GM19238 (cell line): ENCODE measurements around the gene CCDC149.

ENCODE experiments used
- DNase-seq: peaks from one replicate; pipeline ENCODE4 v3.0.0; 2011; ENCODE audit warnings: low spot score; ENCODE audit not compliant: insufficient read length

Gene CCDC149

DNA sequence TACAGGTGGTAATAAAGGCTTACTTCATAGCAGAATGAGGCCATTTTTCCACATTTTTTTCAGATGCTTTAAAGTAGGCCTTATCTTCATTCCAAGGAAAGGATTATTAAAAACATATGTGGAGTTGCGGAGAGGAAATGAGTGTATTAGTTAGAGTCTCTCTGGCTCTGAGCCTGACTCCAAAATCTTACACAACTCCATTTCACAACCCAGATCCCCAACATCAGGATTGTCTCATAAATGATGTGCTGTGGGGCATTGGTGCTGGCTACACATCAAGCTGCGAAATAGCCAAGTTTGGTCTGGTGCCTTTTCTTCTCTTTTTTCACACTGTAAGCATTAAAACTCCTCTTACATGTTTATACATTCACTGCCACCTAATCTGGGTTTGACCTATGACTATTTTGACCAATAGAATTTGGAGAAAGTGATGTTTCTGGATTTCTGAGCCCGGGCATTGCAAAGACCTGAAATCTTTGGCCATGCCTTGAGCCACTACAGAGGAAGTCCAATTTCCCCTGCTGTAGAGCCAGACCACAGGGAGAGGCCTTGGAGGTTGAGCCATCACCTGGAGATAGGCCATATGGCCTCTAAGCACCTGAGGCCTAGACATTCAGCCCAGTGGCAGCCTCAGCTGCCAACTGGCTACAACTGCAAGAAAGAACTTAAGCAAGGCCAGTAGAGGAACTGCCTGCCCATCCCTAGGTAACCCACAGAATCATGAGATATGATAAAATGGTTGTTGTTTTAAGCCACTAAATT lies 134.2 kb downstream of the CCDC149 start:
- no peak for DNase-seq

- DNase-seq = no peak
Measured at GRCh38 chr4:24777536-24778463, 135.0 kb downstream of the CCDC149 start.

- DNase-seq = no peak
Measured at GRCh38 chr4:24775750-24776149, 137.1 kb downstream of the CCDC149 start.

GRCh38 chr4:24775032-24775605 lies 137.7 kb downstream of the CCDC149 start:
- DNase-seq = no peak

- DNase-seq = no peak
Measured at GRCh38 chr4:24774452-24774851, 138.4 kb downstream of the CCDC149 start.

DNA sequence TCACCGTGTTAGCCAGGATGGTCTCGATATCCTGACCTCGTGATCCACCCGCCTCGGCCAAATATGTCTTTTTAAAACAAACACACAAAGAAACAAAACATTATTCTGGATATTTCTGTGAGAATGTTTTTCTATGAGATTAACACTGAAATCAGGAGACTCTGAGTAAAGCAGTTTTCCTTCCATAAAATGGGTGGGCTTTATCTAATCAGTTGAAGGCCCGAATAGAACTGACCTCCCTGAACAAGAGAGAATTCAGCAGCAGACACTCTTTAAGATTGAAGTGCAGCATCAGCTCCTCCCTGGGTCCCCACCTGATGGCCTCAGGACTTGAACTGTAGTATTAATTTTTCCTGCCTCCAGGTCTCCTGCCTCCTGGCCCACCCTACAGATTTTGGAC lies 139.9 kb downstream of the CCDC149 start:
- DNase-seq = no peak

GRCh38 chr4:24772061-24772705 lies 140.7 kb downstream of the CCDC149 start:
- no peak for DNase-seq

GRCh38 chr4:24771241-24771640 lies 141.6 kb downstream of the CCDC149 start:
- DNase-seq = no peak

DNA sequence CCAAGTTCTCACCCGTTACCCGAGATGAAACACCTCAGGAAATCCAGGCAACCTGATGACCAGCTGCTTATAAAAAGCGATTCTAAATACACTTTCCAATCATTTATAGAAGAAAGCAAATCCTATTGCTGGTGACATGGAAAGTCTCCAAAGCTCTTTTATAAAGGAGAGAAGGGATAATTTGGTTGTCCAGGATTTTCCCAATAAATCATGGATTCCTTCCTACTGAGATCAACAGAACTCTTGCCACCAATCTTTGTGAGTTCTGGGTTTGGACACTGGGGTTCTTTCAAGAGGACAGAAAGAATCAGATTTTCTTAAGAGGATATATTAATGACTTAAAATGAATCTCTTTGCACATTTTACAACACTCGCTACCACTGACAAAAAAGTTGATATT lies 142.2 kb downstream of the CCDC149 start:
- no peak for DNase-seq

GRCh38 chr4:24770032-24770584 lies 142.7 kb downstream of the CCDC149 start:
- no peak for DNase-seq

DNA sequence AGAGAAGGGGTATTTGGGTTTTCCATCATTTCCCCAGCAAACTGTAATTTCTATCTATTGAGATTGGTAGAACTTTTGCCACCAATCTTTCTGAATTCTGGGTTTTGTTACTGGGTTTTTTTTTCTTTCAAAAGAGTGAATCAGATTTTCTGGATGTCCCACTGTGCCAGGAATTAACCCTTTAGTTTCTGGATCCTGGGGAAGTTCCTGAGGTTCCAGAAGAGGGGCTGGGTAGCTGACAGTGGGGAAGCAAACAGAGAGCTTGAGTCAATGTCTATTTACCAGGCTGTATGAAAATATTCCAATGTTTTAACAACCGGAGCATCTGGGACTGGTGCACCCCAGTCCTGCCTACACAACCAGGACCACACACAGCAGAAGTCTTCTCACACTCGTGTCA lies 143.3 kb downstream of the CCDC149 start:
- DNase-seq = no peak

DNA sequence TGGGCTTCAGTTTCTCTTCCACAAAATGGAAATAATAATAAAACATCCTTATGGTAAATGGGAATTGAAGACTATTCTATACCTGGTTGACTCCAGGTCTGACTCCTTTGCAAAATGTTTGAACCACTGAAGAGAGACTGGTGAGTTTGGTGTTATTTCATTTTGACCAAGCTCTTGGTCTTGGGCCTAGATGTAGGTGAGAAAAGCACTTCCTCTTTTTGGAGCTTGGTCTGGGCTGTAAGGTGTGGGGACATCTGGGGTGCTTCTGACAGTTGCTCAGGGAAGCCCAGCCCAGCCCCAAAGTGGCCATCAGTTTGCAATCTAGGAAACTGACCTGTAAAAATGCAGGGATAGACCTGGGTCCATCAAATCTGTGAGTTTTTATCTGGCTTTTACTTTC lies 144.2 kb downstream of the CCDC149 start:
- peak; percentile 5 for DNase-seq

- no peak for DNase-seq
Measured at GRCh38 chr4:24768006-24768405, 144.8 kb downstream of the CCDC149 start.

- DNase-seq = no peak
Measured at GRCh38 chr4:24765376-24765988, 147.4 kb downstream of the CCDC149 start.

DNA sequence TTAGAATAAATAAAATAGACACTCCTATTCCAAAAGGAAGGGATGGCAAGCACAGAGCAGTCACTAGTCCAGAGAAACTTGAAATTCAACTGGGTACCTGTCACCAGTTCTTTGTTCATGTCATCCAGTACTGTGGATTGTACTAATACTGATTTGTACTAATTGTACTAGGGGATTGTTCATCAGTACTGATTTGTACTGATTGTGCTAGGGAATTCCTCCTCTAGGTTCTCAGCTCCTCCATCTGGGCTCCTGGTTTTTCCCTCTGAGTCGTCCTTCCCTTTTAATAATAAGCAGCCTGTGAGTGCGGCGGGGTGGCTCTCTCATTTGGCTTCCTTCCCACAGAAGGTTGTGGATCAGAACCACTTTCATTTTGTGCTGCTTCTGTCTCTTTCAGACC lies 148.5 kb downstream of the CCDC149 start:
- DNase-seq = no peak

GRCh38 chr4:24763631-24764297 lies 149.1 kb downstream of the CCDC149 start:
- DNase-seq = no peak
